Measurements from ENCODE around the gene ADK. TPM values are rescaled to one million over a fixed set of nuclear protein-coding genes. Genes with fewer than 3 reads are reported as not detected.

ADK gene
- total RNA-seq, result 10 to 100 TPM; 16.7 to 18.6 TPM

GRCh38 chr10:74150990-74151878 is at the start of gene ADK:
TSS of gene ADK (plus strand) at chr10:74151221. CDS start at chr10:74151279, 58 bp downstream.

GRCh38 chr10:74150204-74150989 is 624 bp upstream of the ADK start, which contains the start of gene AP3M1:
TSS of gene AP3M1 (minus strand) at chr10:74150828. CDS start at chr10:74138379, 12,449 bp downstream.

Small RNA genes within 50 kb of the gene (small RNA-seq; reads per million reads assigned to genes)
- gene RF00019 (0 reads per million in 2 donors), gene TIMM9P1 (0 reads per million in 2 donors)

Other genes starting within 250 kb of the ADK start
- gene PLAU, start 240.1 kb upstream of the ADK start, total RNA-seq, result under 1 TPM; 0.33 to 0.69 TPM
- 10 to 100 TPM; 61.6 to 74.6 TPM for gene VCL, start 153.1 kb upstream of the ADK start, total RNA-seq
- 10 to 100 TPM; 45.4 to 56.9 TPM for gene AP3M1, start 393 bp upstream of the ADK start, total RNA-seq